SK-N-SH (cell line): Measurements from ENCODE around the gene ZNF365. TPM values are rescaled to one million over a fixed set of nuclear protein-coding genes. Genes with fewer than 3 reads are reported as not detected.
A peak's percentile ranks its signal among the peaks of the same experiment; 100 is the strongest.

Experiments
- CTCF ChIA-PET: fragments of 300-600, 350-600 bp; formaldehyde crosslinking; extraction: SDS; loops from one replicate; lab custom pipeline; 2021; lab: Yijun Ruan, JAX
- POLR2A ChIA-PET: fragments of 350-600 bp; sonication (Branson Sonifier 250); formaldehyde crosslinking; extraction: SDS; loops from one replicate; lab custom pipeline; 2020; ENCODE audit warnings: antibody characterized with exemption, inconsistent platforms; lab: Yijun Ruan, JAX
- DNase-seq: peaks from one replicate; pipeline ENCODE4 v3.0.0; 2012
- H2AFZ ChIP-seq: fragments of 200-600 bp; sonication (generic); 2 replicates; pipeline ENCODE4 v1.8.1; 2016; ENCODE audit warnings: antibody characterized with exemption, mild to moderate bottlenecking, low read depth
- H3F3A ChIP-seq: fragments of 200-600 bp; sonication (generic); replicated peaks from 2 replicates; pipeline ENCODE3; 2016; ENCODE audit warnings: antibody characterized with exemption, mild to moderate bottlenecking; ENCODE audit not compliant: insufficient read depth
- H3K27ac ChIP-seq, 2 experiments: fragments of 200-500 bp in 1 of 2; fragments of 200-600 bp in 1 of 2; sonication (Bioruptor generic) in 1 of 2; sonication (generic), shearing (Covaris generic) in 1 of 2; 2 replicates each; pipeline versions ENCODE4 v1.5.1 to v1.6.1; 2014 to 2016; ENCODE audit warnings: low read depth in 2 of 2, inconsistent platforms in 1 of 2, low read length in 1 of 2, mild to moderate bottlenecking in 1 of 2, mixed read lengths in 1 of 2
- H3K27me3 ChIP-seq: fragments of 200-600 bp; sonication (generic), shearing (Covaris generic); 2 replicates; pipeline ENCODE4 v1.6.1; 2016; ENCODE audit warnings: mixed run types; ENCODE audit not compliant: insufficient read depth
- H3K36me3 ChIP-seq, 2 experiments: fragments of 200-500 bp in 1 of 2; fragments of 200-600 bp in 1 of 2; sonication (Bioruptor generic) in 1 of 2; sonication (generic) in 1 of 2; replicated peaks in 1 of 2; 2 replicates each; pipeline versions ENCODE3 to v1.5.1; 2014 to 2016; ENCODE audit warnings: low read length in 1 of 2, mild to moderate bottlenecking in 1 of 2; ENCODE audit not compliant: insufficient read depth in 2 of 2, control insufficient read depth in 1 of 2
- H3K4me1 ChIP-seq, 2 experiments: fragments of 200-500 bp in 1 of 2; fragments of 200-600 bp in 1 of 2; sonication (Bioruptor generic) in 1 of 2; sonication (generic), shearing (Covaris generic) in 1 of 2; 2 replicates each; pipeline versions ENCODE4 v1.5.1 to v1.6.1; 2014 to 2016; ENCODE audit warnings: low read depth in 1 of 2, low read length in 1 of 2, mixed run types in 1 of 2; ENCODE audit not compliant: insufficient read depth in 2 of 2, control insufficient read depth in 1 of 2
- H3K4me2 ChIP-seq: fragments of 200-600 bp; sonication (generic), shearing (Covaris generic); 2 replicates; pipeline ENCODE4 v1.6.1; 2017; ENCODE audit warnings: mixed run types
- H3K4me3 ChIP-seq, 2 experiments: fragments of 200-500 bp in 1 of 2; fragments of 200-600 bp in 1 of 2; sonication (Bioruptor generic) in 1 of 2; sonication (generic), shearing (Covaris generic) in 1 of 2; 2 replicates each; pipeline versions ENCODE4 v1.5.1 to v1.8.1; 2014 to 2016; ENCODE audit warnings: low read depth in 2 of 2, inconsistent platforms in 1 of 2, low read length in 1 of 2, mild to moderate bottlenecking in 1 of 2, mixed read lengths in 1 of 2, moderate library complexity in 1 of 2
- H3K79me2 ChIP-seq: fragments of 200-600 bp; sonication (generic); 2 replicates; pipeline ENCODE4 v1.8.1; 2017; ENCODE audit warnings: mild to moderate bottlenecking; ENCODE audit not compliant: insufficient read depth
- H3K9ac ChIP-seq: fragments of 200-600 bp; sonication (generic); 2 replicates; pipeline ENCODE4 v1.6.1; 2017; ENCODE audit warnings: mixed run types
- H3K9me2 ChIP-seq: fragments of 200-600 bp; sonication (generic); 2 replicates; pipeline ENCODE4 v1.6.1; 2017; ENCODE audit warnings: mixed run types
- H3K9me3 ChIP-seq: fragments of 200-600 bp; sonication (generic); 2 replicates; pipeline ENCODE4 v1.6.1; 2017; ENCODE audit warnings: mixed run types, mild to moderate bottlenecking, moderate library complexity
- H4K20me1 ChIP-seq: fragments of 200-600 bp; sonication (generic); 2 replicates; pipeline ENCODE4 v1.6.1; 2017; ENCODE audit warnings: mild to moderate bottlenecking, mixed run types; ENCODE audit not compliant: insufficient read depth
- EP300 ChIP-seq, 2 experiments: IDR thresholded peaks; 2 replicates each; pipeline versions ENCODE4 v1.4.0 to v1.6.1; 2012; ENCODE audit warnings: borderline replicate concordance in 1 of 2, low read depth in 1 of 2, low read length in 1 of 2
- FOXJ3 ChIP-seq: sonication (generic); formaldehyde crosslinking; IDR thresholded peaks from 2 replicates; pipeline ENCODE4 v1.5.1; 2020; ENCODE audit warnings: mild to moderate bottlenecking, missing genetic modification reagents
- GATA2 ChIP-seq: sonication (generic); formaldehyde crosslinking; IDR thresholded peaks from 2 replicates; pipeline ENCODE4 v1.5.0; 2020; ENCODE audit warnings: mild to moderate bottlenecking, missing genetic modification reagents
- MXI1 ChIP-seq: IDR thresholded peaks from 2 replicates; pipeline ENCODE4 v1.6.1; 2012; ENCODE audit warnings: mild to moderate bottlenecking, low read depth, low read length, improper control_type of control experiment
- NFIC ChIP-seq: IDR thresholded peaks from 2 replicates; pipeline ENCODE4 v1.4.0; 2012; ENCODE audit warnings: borderline replicate concordance
- NRF1 ChIP-seq: IDR thresholded peaks from 2 replicates; pipeline ENCODE4 v1.6.1; 2012; ENCODE audit warnings: low read depth, mild to moderate bottlenecking, low read length
- POLR2AphosphoS5 ChIP-seq: IDR thresholded peaks from 2 replicates; pipeline ENCODE4 v1.6.1; 2012; ENCODE audit warnings: low read depth, low read length
- RFX5 ChIP-seq: IDR thresholded peaks from 2 replicates; pipeline ENCODE4 v1.6.1; 2012; ENCODE audit warnings: mild to moderate bottlenecking, improper control_type of control experiment, low read length
- SIN3A ChIP-seq: IDR thresholded peaks from 2 replicates; pipeline ENCODE4 v1.6.1; 2012; ENCODE audit warnings: low read depth, mild to moderate bottlenecking, low read length, moderate library complexity, borderline replicate concordance
- SMC3 ChIP-seq: IDR thresholded peaks from 2 replicates; pipeline ENCODE4 v1.6.1; 2012; ENCODE audit warnings: low read depth, low read length, improper control_type of control experiment
- TCF12 ChIP-seq: IDR thresholded peaks from 2 replicates; pipeline ENCODE4 v1.4.0; 2012
- TEAD4 ChIP-seq: IDR thresholded peaks from 2 replicates; pipeline ENCODE4 v1.4.0; 2012; ENCODE audit warnings: mild to moderate bottlenecking, borderline replicate concordance; ENCODE audit not compliant: insufficient read depth
- WGBS: methylation state at CpG from one replicate; pipeline ENCODE4 v1.1.6; 2017; ENCODE audit warnings: low lambda C conversion rate; 5-methylcytosine and 5-hydroxymethylcytosine counted together
- polyA plus RNA-seq, 3 experiments: library from polyadenylated mRNA; depleted of rRNA; stranded (reverse); fragments of >200 nt; gene quantifications; 2 replicates each; pipeline ENCODE4 v1.2.3, GENCODE V29; 2012
- TF ChIP-seq, protein P1 (sequence below): IDR thresholded peaks from 2 replicates; pipeline ENCODE4 v1.4.0; 2012; ENCODE audit warnings: low read depth, borderline replicate concordance
- TF ChIP-seq, protein P2 (sequence below): IDR thresholded peaks from 2 replicates; pipeline ENCODE4; 2012
- TF ChIP-seq, protein P3 (sequence below): IDR thresholded peaks from 2 replicates; pipeline ENCODE4 v1.4.0; 2012; ENCODE audit warnings: low read depth
- TF ChIP-seq, protein P4 (sequence below): fragments of 150-350 bp; IDR thresholded peaks from 2 replicates; pipeline ENCODE4 v1.6.1; 2016; ENCODE audit warnings: mild to moderate bottlenecking, low read depth, low read length

ZNF365 gene
- polyA plus RNA-seq, 1 of the 3 experiments (the other 2 are of a cell fraction), result 4.5 TPM

DNA sequence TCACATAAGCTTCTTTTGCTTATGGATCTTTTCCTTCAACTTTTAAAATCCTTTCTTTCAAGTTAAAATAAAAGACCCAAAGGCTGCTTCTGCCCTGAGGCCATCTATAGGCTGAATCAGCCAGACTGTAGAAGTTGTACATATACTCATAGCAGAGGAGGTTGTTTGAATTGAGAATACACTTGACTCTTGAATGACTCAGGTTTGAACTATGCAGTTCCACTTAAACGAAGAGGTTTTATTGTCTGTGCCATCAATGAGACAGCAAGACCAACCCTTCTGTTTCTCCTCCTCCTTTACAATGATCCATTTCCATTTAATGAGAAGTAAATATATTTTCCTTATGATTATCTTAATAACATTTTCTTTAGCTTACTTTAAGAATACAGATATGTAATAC lies 5.8 kb downstream of the ZNF365 start (continued):
- TF ChIP-seq, protein P1, sequence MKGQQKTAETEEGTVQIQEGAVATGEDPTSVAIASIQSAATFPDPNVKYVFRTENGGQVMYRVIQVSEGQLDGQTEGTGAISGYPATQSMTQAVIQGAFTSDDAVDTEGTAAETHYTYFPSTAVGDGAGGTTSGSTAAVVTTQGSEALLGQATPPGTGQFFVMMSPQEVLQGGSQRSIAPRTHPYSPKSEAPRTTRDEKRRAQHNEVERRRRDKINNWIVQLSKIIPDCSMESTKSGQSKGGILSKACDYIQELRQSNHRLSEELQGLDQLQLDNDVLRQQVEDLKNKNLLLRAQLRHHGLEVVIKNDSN, result no peak
- TF ChIP-seq, protein P2, sequence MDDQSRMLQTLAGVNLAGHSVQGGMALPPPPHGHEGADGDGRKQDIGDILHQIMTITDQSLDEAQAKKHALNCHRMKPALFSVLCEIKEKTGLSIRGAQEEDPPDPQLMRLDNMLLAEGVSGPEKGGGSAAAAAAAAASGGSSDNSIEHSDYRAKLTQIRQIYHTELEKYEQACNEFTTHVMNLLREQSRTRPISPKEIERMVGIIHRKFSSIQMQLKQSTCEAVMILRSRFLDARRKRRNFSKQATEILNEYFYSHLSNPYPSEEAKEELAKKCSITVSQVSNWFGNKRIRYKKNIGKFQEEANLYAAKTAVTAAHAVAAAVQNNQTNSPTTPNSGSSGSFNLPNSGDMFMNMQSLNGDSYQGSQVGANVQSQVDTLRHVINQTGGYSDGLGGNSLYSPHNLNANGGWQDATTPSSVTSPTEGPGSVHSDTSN, result peak; percentile 24; the same call in 1 of the 2 replicates
- TF ChIP-seq NFIC, result no peak
- no peak for TF ChIP-seq GATA2 (CRISPR knock-in tag)
- TF ChIP-seq, protein P3, sequence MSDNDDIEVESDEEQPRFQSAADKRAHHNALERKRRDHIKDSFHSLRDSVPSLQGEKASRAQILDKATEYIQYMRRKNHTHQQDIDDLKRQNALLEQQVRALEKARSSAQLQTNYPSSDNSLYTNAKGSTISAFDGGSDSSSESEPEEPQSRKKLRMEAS, result no peak
- TF ChIP-seq TCF12, result peak; percentile 65; the same call in 1 of the 2 replicates

DNA sequence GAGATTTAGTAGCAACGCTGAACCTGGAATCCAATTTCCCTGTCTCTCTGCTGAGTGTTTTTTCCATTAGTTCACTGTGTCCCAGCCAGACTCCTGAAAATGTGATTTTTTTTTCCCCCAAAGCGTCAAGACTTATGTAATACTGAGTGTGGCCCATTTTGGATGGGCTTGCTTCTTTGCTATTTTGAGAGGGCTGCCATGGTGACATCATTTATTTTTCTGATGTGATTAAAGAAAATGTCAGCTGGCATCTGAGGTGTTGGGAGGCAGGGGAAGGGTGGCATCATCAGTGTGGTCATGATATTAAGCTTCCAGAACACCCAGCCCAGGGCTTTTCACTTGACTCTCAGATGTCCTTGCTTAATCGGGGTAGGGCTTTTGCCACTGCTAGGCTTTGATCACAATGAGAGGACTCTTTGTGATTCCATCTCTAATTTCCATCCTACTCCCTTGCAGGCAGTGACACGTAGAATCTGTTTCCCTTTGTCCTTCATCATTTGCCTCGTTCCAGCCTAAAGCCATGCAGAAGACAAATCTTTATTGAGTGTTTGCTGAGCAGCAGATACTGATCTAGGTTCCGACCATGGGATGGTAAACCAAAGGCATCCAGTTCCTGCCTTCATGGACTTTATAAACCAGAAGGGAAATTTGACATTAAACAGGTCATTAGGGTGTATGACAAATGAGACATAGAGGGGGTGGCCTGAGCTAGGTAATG lies 7.4 kb downstream of the ZNF365 start:
- no peaks in the 10 kb centered on the region for H4K20me1 ChIP-seq
- peaks cover 0 to 8% of the 10 kb centered on the region in 2 experiments for H3K36me3 ChIP-seq
- H3K27ac ChIP-seq, result peak overlapping the region in 1 of 2 experiments; percentile 8; a peak in 1 of 4 replicates
- no peak overlapping the region for H3K9ac ChIP-seq
- peaks cover 59% of the 10 kb centered on the region for H3K79me2 ChIP-seq
- WGBS, result 73% methylated on average over 6 of the region's 6 CpGs
- no peaks in the 10 kb centered on the region for H3K9me2 ChIP-seq
- no peaks in the 10 kb centered on the region for H3K9me3 ChIP-seq
- CTCF ChIA-PET, result interaction anchor here (1.4 to 1.9 kb wide), 2 partner anchors 42 to 56 kb away, joined by 3 to 6 read pairs; no protein-coding TSS in a partner anchor
- no peaks in the 10 kb centered on the region for H3K27me3 ChIP-seq
- peaks cover 0 to 46% of the 10 kb centered on the region in 2 experiments for H3K4me1 ChIP-seq
- H3K4me2 ChIP-seq, result peak overlapping the region; percentile 28
- DNase-seq, result no peak
- H2AFZ ChIP-seq, result no peak overlapping the region
- POLR2A ChIA-PET, result no interaction called here
- TF ChIP-seq RFX5 (no peak), MXI1 (no peak), TCF12 (peak; percentile 58; the same call in 1 of the 2 replicates), FOXJ3 (CRISPR knock-in tag) (no peak), NRF1 (no peak), TEAD4 (no peak), EP300 (IDR thresholded peaks at IDR 0.05; ENCODE audit: borderline replicate concordance in 1 of 2, low read depth in 1 of 2, low read length in 1 of 2) (peak in 1 of 2 experiments; percentile 32; a peak in 1 of 4 replicates), SMC3 (no peak), SIN3A (no peak), POLR2AphosphoS5 (no peak)
- TF ChIP-seq, protein P4, sequence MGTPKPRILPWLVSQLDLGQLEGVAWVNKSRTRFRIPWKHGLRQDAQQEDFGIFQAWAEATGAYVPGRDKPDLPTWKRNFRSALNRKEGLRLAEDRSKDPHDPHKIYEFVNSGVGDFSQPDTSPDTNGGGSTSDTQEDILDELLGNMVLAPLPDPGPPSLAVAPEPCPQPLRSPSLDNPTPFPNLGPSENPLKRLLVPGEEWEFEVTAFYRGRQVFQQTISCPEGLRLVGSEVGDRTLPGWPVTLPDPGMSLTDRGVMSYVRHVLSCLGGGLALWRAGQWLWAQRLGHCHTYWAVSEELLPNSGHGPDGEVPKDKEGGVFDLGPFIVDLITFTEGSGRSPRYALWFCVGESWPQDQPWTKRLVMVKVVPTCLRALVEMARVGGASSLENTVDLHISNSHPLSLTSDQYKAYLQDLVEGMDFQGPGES, result no peak
- TF ChIP-seq, protein P3, result no peak
- H3K4me3 ChIP-seq, result no peak overlapping the region
- H3F3A ChIP-seq, result peaks cover 38% of the 10 kb centered on the region
